ENCODE data around the gene PLCH1. TPM values are rescaled to one million over a fixed set of nuclear protein-coding genes. Genes with fewer than 3 reads are reported as not detected.

PLCH1 gene
- total and polyA plus RNA-seq, 2 of the 13 experiments (the other 11 are each of a cell fraction or from before 2014, with no cell fraction given), result 2.0 to 3.0 TPM

GRCh38 chr3:155643581-155644165 is 101.2 kb downstream of the PLCH1 start:
- POLR2A ChIA-PET, result no interaction called here
- Histone ChIP-seq H4K20me1 (ENCODE audit: insufficient read depth, low read length) (no peaks in the 10 kb centered on the region), H3K4me2 (ENCODE audit: low read depth, low read length) (no peak overlapping the region), H3K79me2 (ENCODE audit: insufficient read depth, low read length) (no peaks in the 10 kb centered on the region), H3K4me3 (replicated peaks in 1 of 3; ENCODE audit: insufficient read depth in 1 of 3, low read depth in 2 of 3, low read length in 3 of 3) (no peak overlapping the region), H3K27ac (ENCODE audit: extremely low read length, insufficient read depth, low read length) (no peak overlapping the region), H3K4me1 (ENCODE audit: insufficient read depth, low read length) (peaks cover 34% of the 10 kb centered on the region), H3K36me3 (replicated peaks in 1 of 2; ENCODE audit: control insufficient read depth in 1 of 2, insufficient read depth in 2 of 2, low read length in 2 of 2) (no peaks in the 10 kb centered on the region), H2AFZ (ENCODE audit: low read length) (no peak overlapping the region), H3K9ac (ENCODE audit: insufficient read depth, low read depth, low read length) (no peak overlapping the region), H3K9me3 (ENCODE audit: low read length) (no peaks in the 10 kb centered on the region), H3K27me3 (ENCODE audit: control insufficient read depth in 1 of 2, insufficient read depth in 2 of 2, low read length in 2 of 2) (no peaks in the 10 kb centered on the region)
- WGBS (ENCODE audit: low lambda C conversion rate), result 83% methylated on average over 4 of the region's 4 CpGs
- ATAC-seq (no peak), FAIRE-seq (no peak), DNase-seq (ENCODE audit: low spot score) (no peak)
- in situ Hi-C loops (cut with HindIII; ENCODE audit: extremely low pct_ligation_motif_present, low pct_unique_long_range_greater_than_20kb) (no loop called here), intact Hi-C loops (cut with micrococcal nuclease; ENCODE audit: unreplicated experiment) (no loop called here)
- no TSS peak for BruUV-seq (replicated peaks)
- CTCF ChIA-PET (ENCODE audit: low intra/inter-chr PET ratio, low total read pairs), result no interaction called here
- TF ChIP-seq DRAP1 (CRISPR knock-in tag; IDR thresholded peaks at IDR 0.05) (no peak), ZNF30 (CRISPR knock-in tag; IDR thresholded peaks at IDR 0.05) (no peak), ZBTB26 (CRISPR knock-in tag; IDR thresholded peaks at IDR 0.05; ENCODE audit: borderline replicate concordance) (no peak), MXI1 (IDR thresholded peaks at IDR 0.05; ENCODE audit: borderline replicate concordance, low read depth, low read length) (no peak), ZMYM2 (CRISPR knock-in tag; IDR thresholded peaks at IDR 0.05) (no peak), WIZ (CRISPR knock-in tag; IDR thresholded peaks at IDR 0.05) (no peak), ARHGAP35 (CRISPR knock-in tag; IDR thresholded peaks at IDR 0.05; ENCODE audit: borderline replicate concordance) (no peak), THAP8 (CRISPR knock-in tag; IDR thresholded peaks at IDR 0.05; ENCODE audit: borderline replicate concordance) (no peak), SMARCC2 (IDR thresholded peaks at IDR 0.05) (no peak), ZNF512B (CRISPR knock-in tag; IDR thresholded peaks at IDR 0.05; ENCODE audit: borderline replicate concordance) (no peak), ZBTB33 (CRISPR knock-in tag; IDR thresholded peaks at IDR 0.05) (no peak), ZNF446 (CRISPR knock-in tag; IDR thresholded peaks at IDR 0.05) (no peak)

Measured in HepG2 (cell line).